ENCODE results near the gene BTBD2. TPM values are rescaled to one million over a fixed set of nuclear protein-coding genes. Genes with fewer than 3 reads are reported as not detected.
"Not testable (repeated sequence)": the region's sequence is repeated elsewhere in the genome, so short reads cannot be mapped to it uniquely, and the experiment has no call there.

Gene BTBD2
- polyA plus RNA-seq, 1 donor: 87.4 TPM

DNA sequence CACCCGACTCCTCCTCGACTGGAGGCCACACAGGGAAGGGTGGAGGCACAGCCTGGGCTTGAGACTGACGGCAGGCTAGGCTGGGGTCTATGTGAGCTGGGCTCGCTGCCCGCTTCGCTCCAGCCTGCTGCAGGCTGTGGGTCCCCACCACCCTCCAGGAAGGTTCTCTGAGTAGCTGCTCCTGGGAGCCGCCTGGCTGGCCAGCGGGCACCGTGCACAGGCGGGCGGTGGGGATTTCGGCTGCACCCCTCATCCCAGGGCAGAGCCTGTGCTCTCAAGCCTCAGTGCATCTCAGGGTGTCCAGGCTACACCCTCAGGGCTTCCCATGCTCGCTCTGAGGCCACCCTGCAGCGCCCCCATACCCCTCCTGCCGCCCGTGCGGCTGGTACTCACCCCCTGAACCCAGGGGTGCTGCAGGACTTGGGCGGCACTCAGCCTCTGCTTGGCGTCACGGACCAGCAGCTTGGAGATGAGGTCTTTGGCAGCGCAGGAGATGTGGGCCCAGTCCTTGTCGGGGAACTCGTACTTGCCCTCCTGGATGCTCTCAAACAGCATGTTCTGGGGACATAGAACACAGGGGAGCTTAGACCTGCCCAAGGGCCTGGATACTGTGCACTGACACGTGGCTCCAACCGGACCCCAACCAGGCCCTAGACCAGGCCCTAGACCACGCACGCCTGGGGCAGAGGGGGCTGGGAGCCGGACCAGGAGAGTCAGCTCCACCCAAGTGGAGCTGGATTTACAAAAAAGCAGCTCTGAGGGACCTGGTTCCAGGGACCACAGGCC is 25.3 kb upstream of the BTBD2 start:
- DNase-seq: no peak

GRCh38 chr19:2039959-2040646 is 24.6 kb upstream of the BTBD2 start:
- no peak for DNase-seq

DNA sequence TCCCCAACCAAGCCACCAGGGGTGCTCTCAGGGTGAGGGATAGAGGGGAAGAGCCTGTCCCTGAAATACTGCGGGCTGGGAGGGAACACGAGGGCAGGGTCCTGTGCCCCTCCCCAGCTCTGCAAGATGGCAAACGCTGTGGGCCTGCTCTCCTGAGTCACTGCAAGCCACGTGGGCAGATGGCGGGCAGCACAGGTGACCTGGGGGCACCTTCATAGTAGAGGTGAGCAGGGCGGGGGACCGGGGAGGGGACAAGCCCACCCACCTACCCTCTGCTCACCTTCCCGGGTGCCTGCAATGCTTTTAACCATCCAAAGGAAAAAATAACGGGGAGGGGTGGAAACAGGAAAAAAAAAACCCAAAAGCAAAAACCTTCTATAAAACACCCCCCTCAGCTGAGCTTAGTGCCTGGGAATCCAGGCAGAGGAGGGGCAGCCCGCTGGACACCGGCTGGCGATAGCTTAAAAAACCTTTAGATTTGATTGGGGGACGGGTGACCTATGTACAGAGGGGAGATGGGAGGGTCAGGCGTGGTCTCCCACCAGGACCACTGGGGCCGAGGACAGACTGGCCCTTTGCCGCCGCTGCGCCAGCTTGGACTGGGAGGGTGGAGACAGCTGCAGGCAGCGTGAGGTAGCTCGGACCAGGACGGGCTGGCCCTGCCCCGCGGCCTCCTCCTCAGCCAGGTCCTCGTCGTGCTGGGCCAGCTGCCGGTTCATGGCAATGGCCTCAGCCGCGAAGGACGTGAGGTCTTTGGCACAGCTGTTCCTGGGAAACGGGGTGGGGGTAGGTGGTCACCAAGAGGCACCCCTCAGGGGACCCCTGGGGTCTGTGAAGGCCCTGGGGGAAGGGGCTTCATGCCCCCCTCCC is 23.8 kb upstream of the BTBD2 start:
- no peak for DNase-seq

- DNase-seq: no peak
Observed at GRCh38 chr19:2038284-2039088, 23.0 kb upstream of the BTBD2 start.

- no peak for DNase-seq
Observed at GRCh38 chr19:2037651-2038255, 22.2 kb upstream of the BTBD2 start.

DNA sequence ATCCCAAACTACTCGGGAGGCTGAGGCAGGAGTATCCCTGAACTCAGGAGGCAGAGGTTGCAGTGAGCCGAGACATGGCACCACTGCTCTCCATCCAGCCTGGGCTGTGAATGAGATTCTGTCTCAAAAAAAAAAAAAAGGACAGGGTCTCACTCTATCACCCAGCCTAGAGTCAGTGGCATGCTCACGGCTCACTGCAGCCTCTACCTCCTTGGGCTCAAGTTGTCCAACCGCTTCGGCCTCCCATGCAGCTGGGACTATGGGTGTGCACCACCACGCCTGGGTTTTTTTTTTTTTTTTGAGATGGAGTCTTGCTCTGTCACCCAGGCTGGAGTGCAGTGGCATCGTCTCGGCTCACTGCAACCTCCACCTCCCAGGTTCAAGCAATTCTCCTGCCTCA is 20.9 kb upstream of the BTBD2 start:
- no peak for DNase-seq

DNA sequence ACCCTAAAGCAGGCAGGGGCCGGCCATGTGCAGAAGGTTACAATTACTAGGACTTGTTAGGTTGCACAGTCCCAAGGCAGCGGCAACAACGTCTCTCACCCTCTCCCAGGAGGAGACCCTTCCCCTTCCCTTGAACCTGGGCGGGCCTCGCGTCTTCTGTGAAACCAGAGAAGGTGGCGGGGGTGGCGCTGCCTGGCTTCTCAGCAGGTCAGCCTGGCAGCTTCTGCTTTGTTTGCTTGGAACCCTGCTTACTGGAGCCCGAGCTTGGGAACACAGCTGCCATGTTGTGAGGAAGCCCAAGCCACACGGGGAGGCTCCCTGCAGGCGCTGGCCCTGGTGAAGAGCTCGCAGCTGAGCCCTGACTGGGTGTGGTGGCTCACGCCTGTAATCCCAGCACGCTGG is 20.1 kb upstream of the BTBD2 start:
- DNase-seq: no peak

- DNase-seq: no peak
Observed at GRCh38 chr19:2034729-2035589, 19.4 kb upstream of the BTBD2 start.

GRCh38 chr19:2034253-2034652 is 18.7 kb upstream of the BTBD2 start:
- DNase-seq: not testable (repeated sequence)

GRCh38 chr19:2033825-2034159 is 18.3 kb upstream of the BTBD2 start:
- DNase-seq: no peak

- DNase-seq: no peak
Observed at GRCh38 chr19:2033115-2033824, 17.8 kb upstream of the BTBD2 start.

GRCh38 chr19:2032296-2032941 is 16.9 kb upstream of the BTBD2 start:
- no peak for DNase-seq

DNA sequence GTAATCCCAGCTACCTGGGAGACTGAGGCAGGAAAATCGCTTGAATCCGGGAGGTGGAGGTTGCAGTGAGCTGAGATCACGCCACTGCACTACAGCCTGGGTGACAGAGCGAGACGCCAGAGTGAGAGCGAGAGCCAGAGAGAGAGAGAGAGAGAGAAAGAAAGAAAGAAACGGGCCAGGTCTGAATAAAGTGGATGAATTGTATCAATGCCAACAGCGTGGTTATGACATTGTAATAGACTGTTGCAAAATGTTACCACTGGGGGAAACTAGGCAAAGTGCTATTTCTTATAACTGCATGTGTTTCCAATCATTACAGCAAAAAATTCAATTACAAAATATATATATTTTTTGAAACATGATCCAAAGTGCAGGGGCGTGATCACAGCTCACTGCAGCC is 11.8 kb upstream of the BTBD2 start:
- DNase-seq: no peak

DNA sequence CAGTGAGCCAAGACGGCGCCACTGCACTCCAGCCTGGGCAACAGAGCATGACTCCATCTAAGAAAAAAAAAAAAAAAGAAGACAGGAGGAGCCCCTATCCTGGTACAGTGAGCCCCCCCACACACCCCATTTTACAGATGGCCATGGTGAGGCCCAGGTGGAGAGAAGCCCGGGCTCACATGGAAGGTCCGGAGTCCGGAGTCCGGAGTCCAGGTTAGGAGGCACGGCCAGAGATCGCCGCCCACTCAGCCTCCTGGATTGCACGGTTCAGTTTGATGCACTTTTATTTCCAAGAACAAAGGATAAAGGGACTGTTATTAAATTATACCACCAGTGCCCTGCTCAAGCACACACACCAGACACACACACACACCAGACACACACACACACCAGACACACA is 11.3 kb upstream of the BTBD2 start:
- DNase-seq: no peak

GRCh38 chr19:2022289-2022688 is 6.8 kb upstream of the BTBD2 start:
- no peak for DNase-seq

- DNase-seq: no peak
Observed at GRCh38 chr19:2021453-2022140, 6.1 kb upstream of the BTBD2 start.

- no peak for DNase-seq
Observed at GRCh38 chr19:2018752-2019151, 3.2 kb upstream of the BTBD2 start.

DNA sequence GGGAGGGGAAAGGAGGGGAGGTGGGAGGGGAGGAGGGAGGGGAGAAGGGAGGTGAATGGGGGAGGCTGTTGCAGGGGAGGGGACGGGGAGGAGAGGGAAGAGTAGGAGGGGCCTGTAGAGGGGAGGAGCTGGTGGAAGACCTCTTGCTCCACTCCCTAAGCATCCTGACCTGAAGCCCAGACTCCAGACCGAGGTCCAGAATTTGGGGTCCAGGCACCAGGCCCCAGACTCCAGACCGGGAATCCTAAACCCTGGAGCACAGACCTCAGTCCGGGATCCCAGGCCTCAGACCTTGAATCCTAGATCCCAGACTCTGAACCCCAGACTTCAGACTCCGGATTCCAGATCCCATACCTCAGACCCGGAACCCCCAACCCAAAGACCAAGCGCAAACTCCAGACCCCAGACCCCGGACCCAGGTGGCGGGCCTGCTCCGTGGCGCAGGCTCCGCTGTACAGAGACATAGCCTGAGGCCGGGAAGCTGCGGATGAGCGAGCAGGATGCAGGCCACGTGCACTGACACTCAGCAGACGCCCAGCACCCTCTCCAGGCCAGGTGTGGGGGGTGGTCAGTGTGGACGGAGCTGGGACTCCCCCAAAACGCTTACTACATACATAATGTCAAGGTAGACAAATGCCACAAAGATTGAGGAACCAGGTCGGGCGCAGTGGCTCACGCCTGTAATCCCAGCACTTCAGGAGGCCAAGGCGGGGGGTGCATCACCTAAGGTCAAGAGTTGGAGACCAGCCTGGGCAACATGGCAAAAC is 710 bp upstream of the BTBD2 start:
- DNase-seq: no peak
